Body of pancreas (tissue), 4 donors: ENCODE measurements around the gene HSF2.

ENCODE experiments used
- CTCF ChIP-seq, 7 experiments: fragments of 450-650 bp in 4 of 7; fragments of 200-600 bp in 3 of 7; sonication (generic) in 3 of 7; IDR thresholded peaks; one replicate each; pipeline ENCODE4 v1.5.1; 2016 to 2019; ENCODE audit warnings: antibody characterized with exemption in 7 of 7
- POLR2A ChIP-seq, 3 donors: fragments of 450-650 bp; IDR thresholded peaks; one replicate each; pipeline ENCODE4 v1.6.1; 2016; ENCODE audit warnings: antibody characterized with exemption in 3 of 3, mild to moderate bottlenecking in 2 of 3

- TF ChIP-seq CTCF (IDR thresholded peaks at IDR 0.05): no peak
- no peak for TF ChIP-seq POLR2A (IDR thresholded peaks at IDR 0.05)
Measured at GRCh38 chr6:122394016-122394415, 5.4 kb upstream of the HSF2 start.
